ELF-1 (cell line): ENCODE data around the gene THSD7A.

Experiments used
- DNase-seq: peaks from one replicate; pipeline ENCODE4 v3.0.0-alpha.2; 2016; ENCODE audit warnings: low read depth, low spot score

THSD7A gene

DNA sequence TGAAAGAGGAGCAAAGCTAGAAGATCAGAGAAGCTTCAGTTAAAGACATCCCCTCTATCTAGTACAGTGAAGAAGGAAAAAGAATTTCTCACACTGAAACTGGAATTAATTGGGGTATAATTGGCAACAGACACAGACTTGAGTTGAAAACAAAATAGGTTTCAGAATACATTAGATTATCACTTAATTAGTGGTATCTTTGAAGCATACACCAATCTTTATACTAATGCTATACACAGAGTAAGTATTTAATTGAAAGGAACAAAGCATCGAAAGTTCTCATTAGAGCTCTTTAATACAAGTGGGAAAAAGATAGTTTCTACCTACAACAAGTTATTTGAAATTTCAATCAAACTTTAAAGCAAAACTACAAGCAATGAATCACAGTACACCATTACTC is 128.2 kb downstream of the THSD7A start:
- no peak for DNase-seq

DNA sequence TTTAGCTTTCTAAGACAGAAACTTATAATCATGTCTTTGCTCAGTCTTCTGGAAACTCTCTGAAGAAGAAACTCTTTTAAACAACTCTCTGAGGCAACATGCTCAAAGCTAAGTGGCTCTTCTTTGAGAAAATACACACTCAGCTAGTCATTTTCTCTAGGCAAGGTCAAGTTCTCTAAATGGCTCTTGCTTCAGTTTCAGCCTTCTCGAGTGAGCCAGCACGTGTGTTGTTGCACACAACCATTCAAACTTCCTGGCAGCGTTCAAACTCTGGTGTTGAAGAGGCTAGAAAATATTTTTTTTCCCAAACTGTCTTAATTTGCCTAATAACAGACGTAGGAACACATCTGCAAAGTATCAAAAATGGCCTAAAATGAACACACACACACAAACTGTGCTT is 129.1 kb downstream of the THSD7A start:
- DNase-seq: no peak

DNA sequence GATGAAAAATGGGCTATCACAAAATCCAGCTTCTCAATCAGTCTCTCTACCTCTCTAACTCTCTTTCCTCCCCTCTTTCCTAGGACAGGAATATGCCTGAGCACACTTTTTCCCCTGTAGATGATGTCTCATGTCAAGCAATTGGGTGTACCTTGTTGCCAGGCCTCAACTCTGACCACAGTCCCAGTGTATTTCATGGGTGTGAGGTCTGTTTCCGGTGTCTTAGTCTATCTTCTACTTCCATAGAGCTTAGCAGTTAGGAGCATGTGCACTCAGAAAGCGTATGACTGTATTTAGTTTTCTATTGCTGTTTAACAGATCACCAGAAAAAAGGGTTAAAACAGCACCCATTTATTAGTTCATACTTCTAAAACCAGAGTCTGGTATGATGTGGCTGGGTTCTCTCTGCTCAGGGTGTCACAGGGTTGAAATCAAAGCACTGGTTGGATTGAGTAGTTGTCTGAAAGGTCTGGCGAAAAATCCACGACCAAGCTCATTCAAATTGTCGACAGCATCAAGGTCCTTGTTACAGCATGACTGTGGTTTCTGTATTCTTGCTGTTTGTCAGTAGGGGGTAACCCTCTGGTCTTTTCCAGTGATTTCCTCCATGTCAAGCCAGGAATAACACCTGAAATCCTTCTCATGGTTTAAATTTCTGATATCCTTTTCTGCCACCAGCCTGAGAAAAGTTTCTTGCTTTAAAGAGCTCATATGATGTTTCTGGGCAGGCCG is 130.0 kb downstream of the THSD7A start:
- peak; percentile 2 for DNase-seq

DNA sequence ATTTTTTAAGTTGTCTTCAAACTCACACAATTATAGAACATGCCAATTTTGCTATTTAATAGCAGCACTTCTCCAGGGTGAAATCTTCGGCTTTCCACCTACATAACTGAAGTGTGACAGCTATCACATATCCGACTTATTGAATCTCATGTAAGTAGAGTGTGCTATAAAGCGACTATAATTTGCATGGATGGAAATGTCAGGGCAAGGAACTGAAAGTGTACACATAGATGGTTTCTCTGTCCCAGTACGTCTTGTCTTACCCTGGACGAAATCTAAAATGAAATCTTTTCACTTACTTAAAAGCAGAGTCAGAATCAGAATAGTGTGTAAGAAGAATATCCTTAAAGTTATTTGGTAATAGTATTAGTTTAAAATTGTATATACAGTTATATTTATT is 132.3 kb downstream of the THSD7A start:
- no peak for DNase-seq

DNA sequence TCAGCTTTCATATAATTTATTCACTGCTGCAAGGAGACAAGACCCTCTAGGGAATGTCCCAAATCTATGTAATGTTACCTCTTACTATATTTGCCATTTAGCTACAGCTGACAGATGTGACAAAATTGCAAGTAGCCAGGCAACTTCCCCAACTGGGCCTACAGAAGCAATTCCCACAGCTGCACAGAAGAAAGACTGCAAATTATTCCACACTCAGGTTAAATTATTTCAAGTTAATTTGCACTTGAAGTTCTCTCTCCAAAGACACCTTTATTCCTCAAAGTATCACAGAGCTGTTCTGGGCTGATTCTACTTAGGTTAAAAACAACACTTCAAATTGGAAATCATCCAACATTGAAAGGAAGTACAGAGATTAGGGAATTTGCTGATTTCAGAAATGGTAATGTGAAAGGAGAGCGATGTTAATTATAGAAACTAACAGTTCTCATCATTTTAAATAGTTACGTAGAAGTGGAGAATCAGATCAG is 133.6 kb downstream of the THSD7A start:
- no peak for DNase-seq

DNA sequence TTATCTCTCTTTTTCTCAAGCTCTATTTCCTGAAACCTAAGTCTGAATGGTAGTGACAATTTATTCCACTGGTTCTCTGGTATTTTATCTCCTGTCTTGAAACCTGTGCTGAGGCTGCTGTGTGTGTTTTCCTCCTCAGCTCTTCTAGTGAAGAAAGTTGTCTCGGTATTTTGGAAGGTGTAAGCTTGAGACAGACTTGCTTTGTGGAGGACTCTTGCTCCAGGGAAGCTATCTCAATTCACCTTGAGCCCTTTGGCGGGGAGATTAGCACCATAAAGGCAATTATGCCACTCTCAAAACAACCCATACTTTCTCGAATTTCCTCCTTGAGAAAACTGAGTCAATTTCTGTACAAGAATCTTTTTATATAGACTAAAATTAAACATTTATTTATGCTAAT is 141.6 kb downstream of the THSD7A start:
- peak; percentile 34 for DNase-seq

DNA sequence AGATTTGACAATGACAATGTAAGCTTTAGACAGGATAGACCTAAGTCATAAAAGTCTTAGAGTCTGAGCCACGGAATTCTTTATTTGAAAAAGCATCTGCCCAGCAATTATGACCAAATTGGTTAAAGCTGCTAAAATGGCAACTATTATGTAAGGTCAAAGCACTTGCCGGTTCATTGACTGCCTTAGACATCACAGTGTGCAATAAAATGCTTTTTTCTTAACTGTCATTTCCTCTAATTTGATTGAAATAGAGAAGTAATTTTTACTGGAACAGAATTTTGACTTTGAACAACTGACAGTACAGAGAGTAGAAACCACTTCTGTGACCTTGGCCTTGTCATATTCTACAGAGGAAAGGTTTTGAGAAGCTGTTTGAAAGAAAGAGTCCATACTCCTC is 142.9 kb downstream of the THSD7A start:
- no peak for DNase-seq

DNA sequence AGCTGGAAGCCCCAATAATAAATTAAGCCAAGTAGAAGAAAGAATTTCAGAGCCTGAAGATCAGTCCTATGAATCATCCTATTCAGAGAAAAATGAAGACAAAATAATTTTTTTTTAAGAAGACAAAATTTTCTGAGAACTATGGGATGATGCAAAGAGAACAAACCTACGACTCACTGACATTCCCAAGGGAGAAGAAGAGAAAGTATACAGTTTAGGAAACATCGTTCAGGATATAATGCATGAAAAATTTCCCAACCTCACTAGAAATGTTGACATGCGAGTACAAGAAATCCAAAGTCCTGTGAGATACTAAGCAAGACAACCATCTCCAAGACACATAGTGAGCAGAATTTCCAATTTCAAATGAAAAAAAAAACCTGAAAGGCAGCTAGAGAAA is 150.5 kb downstream of the THSD7A start:
- DNase-seq: no peak

DNA sequence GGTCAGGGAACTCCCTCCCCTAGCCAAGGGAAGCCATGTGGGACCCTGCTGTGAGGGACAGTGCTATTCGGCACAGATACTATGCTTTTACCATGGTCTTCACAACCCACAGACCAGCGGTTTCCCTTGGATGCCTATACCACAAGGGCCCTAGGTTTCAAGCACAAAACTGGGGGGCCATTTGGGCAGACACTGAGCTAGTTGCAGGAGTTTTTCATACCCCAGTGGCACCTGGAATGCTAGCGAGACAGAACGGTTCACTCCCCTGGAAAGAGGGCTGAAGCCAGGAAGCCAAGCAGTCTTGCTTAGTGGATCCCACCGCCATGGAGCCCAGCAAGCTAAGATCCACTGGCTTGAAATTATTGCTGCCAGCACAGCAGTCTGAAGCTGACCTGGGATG is 156.8 kb downstream of the THSD7A start:
- DNase-seq: no peak

DNA sequence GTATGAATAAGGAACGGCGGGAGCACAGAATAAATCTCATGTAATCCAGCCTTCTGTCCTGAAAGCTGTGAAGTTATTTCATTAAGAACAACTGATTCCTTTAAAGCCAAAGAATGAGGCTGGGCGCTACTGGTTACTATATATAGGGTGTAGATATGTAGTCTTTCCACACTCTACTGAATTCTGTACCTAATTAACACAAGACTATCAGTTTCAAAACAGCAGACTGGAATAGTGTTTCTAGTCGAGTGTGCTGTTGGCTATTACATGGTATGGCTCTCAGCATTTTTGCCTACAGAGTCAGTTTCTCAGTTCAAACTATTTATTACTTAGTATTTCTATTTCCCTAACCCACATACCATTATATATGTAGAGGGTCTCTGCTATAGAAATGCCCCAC is 163.3 kb downstream of the THSD7A start:
- no peak for DNase-seq

DNA sequence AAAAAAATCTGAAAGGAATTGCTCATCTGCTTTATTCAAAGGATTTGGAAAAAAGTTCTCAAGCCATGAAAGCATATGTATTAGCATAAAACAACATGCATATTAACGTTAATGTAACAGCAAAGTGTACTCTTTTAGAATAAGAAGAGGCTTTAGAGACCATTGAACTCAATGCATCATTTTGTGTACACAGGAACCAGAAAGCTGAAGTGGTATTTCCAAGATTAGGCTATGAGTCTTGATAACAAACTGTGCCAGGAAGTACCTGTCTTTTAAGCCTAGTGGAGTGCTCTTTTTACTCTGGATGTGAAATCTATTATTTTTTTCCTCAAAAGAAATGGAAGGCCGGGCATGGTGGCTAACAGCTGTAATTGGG is 164.2 kb downstream of the THSD7A start:
- no peak for DNase-seq

DNA sequence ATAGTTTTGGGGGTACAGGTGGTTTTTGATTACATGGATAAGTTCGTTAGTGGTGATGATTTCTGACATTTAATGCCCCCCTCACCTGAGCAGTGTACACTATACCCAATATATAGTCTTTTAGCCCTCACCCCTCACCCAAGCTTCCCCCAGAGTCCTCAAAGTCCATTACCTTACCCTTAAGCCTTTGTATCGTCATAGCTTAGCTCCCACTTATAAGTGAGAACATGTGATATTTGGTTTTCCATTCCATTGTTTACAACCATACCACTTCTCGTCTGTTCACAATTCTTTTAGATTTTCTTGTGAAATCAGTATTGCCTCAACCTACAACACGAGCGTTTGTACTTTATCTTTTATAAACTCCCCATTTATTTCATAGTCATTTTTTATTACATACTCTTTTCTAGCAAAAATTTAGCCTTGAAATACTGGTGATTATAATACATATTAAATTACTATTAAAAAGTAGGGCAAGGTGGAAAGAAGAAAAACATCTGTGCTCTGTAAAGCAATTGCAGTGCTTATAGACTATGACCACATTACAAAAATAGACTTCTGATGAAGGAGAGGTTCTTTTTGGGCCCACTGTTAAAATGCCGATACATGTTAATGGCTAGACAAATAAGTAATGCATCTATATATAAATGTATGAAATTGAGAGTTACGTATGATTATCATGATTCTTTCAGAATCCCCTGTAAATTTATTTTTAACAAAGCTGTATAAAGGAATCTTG is 164.8 kb downstream of the THSD7A start:
- no peak for DNase-seq

DNA sequence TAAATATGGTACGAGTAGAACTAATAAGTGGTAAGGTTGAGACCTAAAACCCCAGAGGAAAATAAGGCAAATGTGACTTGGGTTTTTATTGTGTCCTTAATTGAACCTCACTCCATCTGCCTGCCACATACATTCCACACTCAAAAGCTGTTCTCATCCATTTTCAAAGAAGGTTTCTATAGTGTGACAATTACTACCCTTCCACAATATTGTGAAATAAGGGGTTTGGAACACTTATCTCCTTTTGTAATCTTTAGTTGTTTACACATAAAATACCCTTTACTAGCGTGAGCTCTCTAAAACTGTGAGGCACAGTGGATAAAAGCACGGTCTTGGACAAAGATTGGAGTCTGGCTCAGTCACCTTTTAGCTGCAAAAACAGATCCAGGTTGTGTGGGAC is 166.6 kb downstream of the THSD7A start:
- no peak for DNase-seq

DNA sequence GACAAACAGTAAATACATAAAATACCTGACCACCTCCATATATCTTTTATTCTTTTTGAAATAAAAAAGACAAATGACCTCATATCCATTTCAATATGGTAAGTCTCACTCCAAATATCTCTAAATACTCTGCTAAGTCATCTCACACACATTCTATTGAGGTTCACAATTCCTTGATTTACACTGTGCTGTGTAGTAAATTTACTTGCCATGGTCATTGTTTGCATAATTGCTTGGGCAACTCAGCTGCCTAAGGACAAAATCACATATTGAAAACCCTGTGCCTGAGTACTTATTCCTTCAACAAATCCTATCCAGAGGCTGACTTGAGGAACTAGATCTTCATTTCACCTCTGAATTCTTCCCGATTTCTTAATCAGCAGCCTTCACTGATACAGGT is 176.4 kb downstream of the THSD7A start:
- no peak for DNase-seq

DNA sequence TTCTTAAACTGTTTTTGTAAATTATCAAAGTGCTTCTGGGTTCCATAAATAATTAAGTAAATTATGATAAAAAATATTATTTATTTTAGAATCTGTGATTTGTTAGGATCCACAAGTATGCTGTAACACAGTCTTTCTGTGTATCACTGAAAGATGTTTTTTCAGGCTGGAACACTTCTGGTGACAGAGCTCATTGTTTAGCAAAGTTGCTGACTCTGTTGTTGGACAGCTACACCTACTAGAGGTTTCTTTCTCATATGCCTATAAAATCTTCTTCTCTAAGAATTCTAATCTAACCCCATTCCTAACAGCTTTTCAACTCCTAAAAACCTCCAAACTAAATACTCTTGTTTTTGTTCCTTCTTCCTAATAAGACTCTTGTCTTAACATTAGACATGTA is 176.8 kb downstream of the THSD7A start:
- no peak for DNase-seq

DNA sequence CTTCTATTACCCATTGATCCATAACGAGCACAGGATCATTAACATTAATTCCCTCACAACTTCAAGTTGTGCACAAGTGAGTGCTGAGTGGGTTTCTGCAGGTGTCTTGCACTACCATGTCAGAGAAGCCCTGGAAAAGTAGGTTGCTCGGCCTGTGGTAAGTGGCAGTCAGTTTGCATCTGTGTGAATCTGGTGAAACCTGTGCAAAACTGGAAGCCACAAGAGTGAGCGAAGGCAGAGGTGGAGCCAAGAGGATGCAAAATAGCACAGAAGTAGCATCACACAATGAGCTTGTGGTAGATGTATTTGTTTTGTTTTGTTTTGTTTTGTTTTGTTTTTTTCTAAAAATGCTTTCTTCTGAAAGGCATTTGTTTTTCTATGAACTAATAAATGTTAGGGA is 181.5 kb downstream of the THSD7A start:
- no peak for DNase-seq

DNA sequence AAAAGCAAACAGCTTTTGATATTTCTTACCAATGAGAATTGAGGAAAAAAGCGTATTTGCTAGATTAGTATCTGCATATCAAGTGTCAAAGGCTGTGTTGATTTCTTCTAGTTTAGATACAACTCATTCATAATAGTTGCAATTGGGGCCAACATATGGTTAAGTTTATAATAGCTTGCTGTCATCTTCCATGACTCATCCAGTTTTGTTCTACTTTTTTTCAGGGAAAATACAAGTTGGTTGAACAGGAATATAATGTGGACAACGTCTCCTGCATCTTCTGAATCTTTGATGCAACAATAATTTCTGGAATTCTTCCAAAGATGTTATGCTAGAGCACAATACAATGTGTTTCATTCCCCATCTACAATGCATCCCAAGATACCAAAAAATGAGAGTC is 182.0 kb downstream of the THSD7A start:
- DNase-seq: no peak

DNA sequence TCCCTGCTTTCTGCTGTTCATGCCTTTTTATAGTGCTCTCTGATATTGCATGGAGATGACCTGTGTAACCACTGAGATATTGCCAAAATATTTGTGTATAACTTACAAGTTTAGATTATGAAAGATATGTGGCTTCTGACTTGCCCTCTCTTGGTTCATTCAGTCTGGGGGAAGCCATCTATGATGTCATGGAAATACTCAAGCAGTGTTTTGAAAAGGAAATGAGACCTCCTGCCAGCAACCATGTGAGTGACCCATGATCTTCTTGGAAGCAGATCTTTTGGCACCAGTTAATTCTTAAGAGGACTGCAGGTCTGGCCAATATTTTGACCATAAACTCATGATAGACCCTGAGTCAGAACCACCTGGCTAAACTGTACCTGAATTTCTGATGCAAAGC is 183.0 kb downstream of the THSD7A start:
- DNase-seq: no peak

DNA sequence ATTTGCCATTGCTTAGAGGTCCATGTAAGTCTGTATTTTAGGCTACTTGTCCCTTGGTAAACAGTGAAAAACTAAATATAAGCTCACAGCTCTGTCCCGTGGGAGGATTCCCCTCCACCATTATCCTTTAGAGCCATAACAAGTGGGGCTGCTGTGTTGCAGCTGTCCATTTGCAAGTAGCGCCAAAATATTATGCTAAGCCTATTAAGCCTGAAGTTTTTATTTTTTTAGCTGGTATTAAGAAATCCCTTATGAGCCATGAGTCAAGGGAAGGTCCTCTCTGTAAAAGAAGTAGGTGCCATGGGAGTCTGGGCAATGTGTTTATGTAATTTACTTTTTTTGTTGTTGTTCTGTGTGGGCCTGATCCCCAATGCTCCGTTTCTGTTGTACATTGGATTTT is 183.9 kb downstream of the THSD7A start:
- no peak for DNase-seq

DNA sequence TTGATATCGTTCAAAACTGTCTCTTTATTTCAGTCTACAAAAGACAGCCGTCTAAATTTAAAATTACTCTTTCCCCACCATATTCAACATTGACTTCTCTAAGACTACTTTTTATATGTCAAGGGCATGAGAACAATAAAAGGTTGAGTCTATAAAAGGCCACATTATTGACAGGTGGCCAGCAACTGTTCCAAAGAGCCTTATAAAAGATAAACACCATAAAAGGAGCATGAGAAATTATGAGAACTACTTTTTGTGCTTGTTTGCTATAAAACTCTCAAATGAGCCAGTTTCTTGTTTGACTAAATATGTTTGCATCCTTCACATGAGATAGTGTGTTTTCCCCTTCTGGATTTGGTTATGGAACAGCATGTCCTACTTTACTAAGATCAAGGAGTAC is 189.2 kb downstream of the THSD7A start:
- DNase-seq: no peak

DNA sequence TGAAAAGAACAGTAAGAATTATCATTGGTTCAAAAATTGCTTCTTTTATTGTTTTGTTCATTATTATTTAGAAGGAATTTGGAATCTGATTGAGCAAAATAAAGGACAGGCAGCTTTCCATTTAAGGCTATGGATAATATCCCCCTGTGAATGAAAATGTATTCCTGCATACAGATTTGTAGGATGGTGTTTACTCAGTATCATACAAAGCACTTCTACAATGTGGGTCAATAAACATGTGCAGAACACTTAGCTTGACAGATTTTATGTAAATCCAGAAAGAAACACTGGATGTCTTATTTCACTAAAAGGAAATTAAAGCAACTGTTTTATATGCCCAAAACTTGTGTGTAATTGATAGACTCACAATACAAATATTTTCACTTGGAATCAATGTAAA is 189.7 kb downstream of the THSD7A start:
- no peak for DNase-seq

DNA sequence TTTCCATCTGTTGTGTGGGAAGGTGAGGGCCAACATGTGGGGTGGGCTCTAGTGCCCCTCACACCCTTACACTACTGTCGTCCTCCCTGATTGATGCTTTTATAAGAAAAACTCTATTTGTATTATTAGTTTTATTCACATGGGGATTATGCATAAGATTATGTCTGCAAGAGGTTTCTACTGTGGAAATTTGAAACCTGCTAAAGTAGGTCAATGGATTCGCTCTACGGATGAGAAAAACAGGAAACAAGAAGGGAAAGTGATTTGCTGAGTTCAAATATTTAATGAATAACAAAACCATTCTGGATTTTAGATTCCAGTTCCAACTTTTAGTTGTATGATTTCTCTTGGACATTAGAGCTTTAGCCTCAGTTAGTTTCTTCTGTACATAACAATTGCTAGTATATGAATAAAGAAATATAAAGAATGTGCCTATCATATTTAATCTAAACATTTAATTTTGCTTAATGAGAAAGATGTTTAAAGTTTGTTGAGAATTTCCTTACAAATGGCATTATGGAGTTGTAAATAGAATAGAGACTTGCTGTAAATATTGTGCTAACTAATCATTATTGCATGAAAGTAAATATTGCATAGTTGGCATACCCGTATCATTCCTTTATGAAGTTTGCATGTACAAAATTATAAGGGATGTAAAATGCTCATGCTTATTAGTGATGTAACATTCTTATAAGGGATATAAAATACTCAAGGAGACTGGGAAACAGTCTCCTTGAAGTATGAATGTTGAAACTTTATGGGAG is 193.8 kb downstream of the THSD7A start:
- DNase-seq: no peak

DNA sequence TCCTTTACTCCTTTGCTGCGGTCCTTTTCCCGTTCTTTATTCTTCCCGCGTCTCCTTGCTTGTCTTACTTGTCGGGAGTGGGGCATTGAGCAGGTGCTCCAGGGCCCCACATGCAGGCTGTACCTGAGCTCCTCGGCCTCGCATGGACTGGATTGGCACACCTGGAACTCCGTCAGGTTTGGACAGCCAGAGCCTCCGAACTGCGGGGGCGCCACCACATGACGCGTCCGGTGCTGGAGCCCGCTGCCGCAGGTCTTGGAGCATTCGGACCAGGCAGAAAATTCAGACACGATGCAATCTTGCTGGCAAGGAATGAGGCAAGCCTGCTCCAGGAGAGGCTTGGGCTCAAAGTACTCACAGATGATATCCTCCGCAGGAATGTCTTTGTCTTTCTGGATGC is 195.7 kb downstream of the THSD7A start:
- no peak for DNase-seq
